Keratinocyte (primary cell): ENCODE results near the gene ARMH1. TPM values are rescaled to one million over a fixed set of nuclear protein-coding genes. Genes with fewer than 3 reads are reported as not detected.

Source experiments
- DNase-seq: peaks from one replicate; pipeline ENCODE4 v3.0.0-alpha.2; 2011; ENCODE audit warnings: low read depth, missing footprints, low spot score
- FAIRE-seq: peaks from 2 replicates; lab custom pipeline; 2011; peaks lifted over from hg19 to GRCh38; lab: Jason Lieb, UNC
- H2AFZ ChIP-seq: 2 replicates; pipeline ENCODE4 v1.6.0; 2012; ENCODE audit warnings: low read length, control low read depth, inconsistent platforms; ENCODE audit not compliant: control insufficient read depth
- H3K27ac ChIP-seq: 2 replicates; pipeline ENCODE4 v1.5.1; 2011; ENCODE audit warnings: low read length; ENCODE audit not compliant: control insufficient read depth, insufficient read depth
- H3K27me3 ChIP-seq: 3 replicates; pipeline ENCODE4 v1.6.0; 2011; ENCODE audit warnings: low read length; ENCODE audit not compliant: control insufficient read depth, insufficient read depth; ENCODE audit errors: extremely low read depth
- H3K36me3 ChIP-seq, 2 experiments: 2 replicates in 1 of 2; 3 replicates in 1 of 2; pipeline ENCODE4 v1.5.1; 2011; ENCODE audit warnings: low read length in 2 of 2, mild to moderate bottlenecking in 1 of 2; ENCODE audit not compliant: control insufficient read depth in 2 of 2, insufficient read depth in 2 of 2; ENCODE audit errors: extremely low read depth in 1 of 2
- H3K4me1 ChIP-seq: 3 replicates; pipeline ENCODE4 v1.5.1; 2011; ENCODE audit warnings: low read length; ENCODE audit not compliant: control insufficient read depth, insufficient read depth; ENCODE audit errors: extremely low read depth
- H3K4me2 ChIP-seq: 3 replicates; pipeline ENCODE4 v1.6.0; 2011; ENCODE audit warnings: low read depth, low read length; ENCODE audit not compliant: control insufficient read depth, insufficient read depth; ENCODE audit errors: extremely low read depth
- H3K4me3 ChIP-seq, 3 experiments: fragments of 200-600 bp in 1 of 3; sonication (generic) in 1 of 3; 2 replicates in 2 of 3; 3 replicates in 1 of 3; pipeline ENCODE4 v1.5.1; 2011 to 2016; ENCODE audit warnings: low read length in 3 of 3, mild to moderate bottlenecking in 3 of 3, control low read depth in 2 of 3, inconsistent platforms in 1 of 3, low read depth in 1 of 3, mixed read lengths in 1 of 3, mixed run types in 1 of 3, moderate library complexity in 1 of 3; ENCODE audit not compliant: control insufficient read depth in 2 of 3, insufficient read depth in 2 of 3; ENCODE audit errors: extremely low read depth in 1 of 3
- H3K79me2 ChIP-seq: 2 replicates; pipeline ENCODE4 v1.6.0; 2012; ENCODE audit warnings: low read length; ENCODE audit not compliant: control insufficient read depth, insufficient read depth
- H3K9ac ChIP-seq: 3 replicates; pipeline ENCODE4 v1.6.0; 2011; ENCODE audit warnings: low read length; ENCODE audit not compliant: control insufficient read depth, insufficient read depth; ENCODE audit errors: extremely low read depth
- H3K9me1 ChIP-seq: 3 replicates; pipeline ENCODE4 v1.6.0; 2011; ENCODE audit warnings: low read length; ENCODE audit not compliant: control insufficient read depth, insufficient read depth; ENCODE audit errors: extremely low read depth
- H3K9me3 ChIP-seq: 2 replicates; pipeline ENCODE4 v1.5.1; 2012; ENCODE audit warnings: low read depth, low read length; ENCODE audit not compliant: control insufficient read depth
- H4K20me1 ChIP-seq: 3 replicates; pipeline ENCODE4 v1.6.0; 2011; ENCODE audit warnings: low read length; ENCODE audit not compliant: control insufficient read depth, insufficient read depth; ENCODE audit errors: extremely low read depth
- EZH2 ChIP-seq: IDR thresholded peaks from one replicate; pipeline ENCODE4 v1.6.1; 2012; ENCODE audit warnings: inconsistent platforms, mild to moderate bottlenecking, low read length, moderate library complexity
- dilution Hi-C: fragments of 300-500 bp; cut with MboI; formaldehyde crosslinking; loops from one replicate; pipeline ENCODE4 v1.7.0; 2020; ENCODE audit warnings: low sequenced_read_pairs; ENCODE audit not compliant: extremely low pct_ligation_motif_present
- polyA plus RNA-seq, 5 experiments: library from polyadenylated mRNA; depleted of rRNA in 3 of 5; stranded (reverse) in 3 of 5; stranded (forward) in 1 of 5; unstranded in 1 of 5; fragments of >200 nt; gene quantifications; 1 replicate in 1 of 5; 2 replicates in 3 of 5; 3 replicates in 1 of 5; pipeline versions ENCODE4 v1.2.1 to v1.2.3, GENCODE V29; 2011 to 2012; ENCODE audit warnings: missing spikeins in 2 of 5, low read depth in 1 of 5, low replicate concordance in 1 of 5
- TF ChIP-seq, protein P1 (sequence below), 3 experiments: IDR thresholded peaks in 1 of 3; conservative IDR thresholded peaks in 1 of 3; optimal IDR thresholded peaks in 1 of 3; 2 replicates in 2 of 3; 3 replicates in 1 of 3; pipeline versions ENCODE3 to v1.5.1; 2011; ENCODE audit warnings: low read length in 3 of 3, mild to moderate bottlenecking in 3 of 3, moderate library complexity in 2 of 3, control low read depth in 1 of 3, inconsistent platforms in 1 of 3; ENCODE audit not compliant: insufficient read depth in 2 of 3; ENCODE audit errors: extremely low read depth in 1 of 3

ARMH1 gene
- polyA plus RNA-seq, 1 donor (not counting 4 experiments of a cell fraction or from before 2014, with no cell fraction given) = 0.22 TPM

DNA sequence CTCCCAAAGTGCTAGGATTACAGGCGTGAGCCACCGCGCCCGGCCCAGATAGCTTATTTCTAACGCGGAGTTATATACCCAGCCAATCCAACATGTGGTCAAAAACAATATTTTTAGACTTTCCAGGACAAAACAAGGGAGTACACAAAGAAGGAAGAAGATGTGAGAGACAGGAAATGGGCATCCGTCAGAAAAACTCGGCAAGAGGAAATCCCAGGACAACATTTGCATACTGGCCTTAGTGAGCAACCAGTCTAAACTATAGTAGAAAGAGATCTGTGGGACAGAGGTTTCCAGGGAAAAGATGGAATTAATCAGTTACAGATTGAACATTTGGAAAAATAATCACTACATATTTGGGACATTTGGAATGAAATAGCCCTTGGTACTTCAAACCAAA, 11.4 kb downstream of the ARMH1 start:
- Histone ChIP-seq H2AFZ (no peak overlapping the region), H3K9ac (no peak overlapping the region), H3K9me1 (no peaks in the 10 kb centered on the region), H3K4me3 (no peak overlapping the region), H3K27me3 (no peaks in the 10 kb centered on the region), H3K4me1 (no peaks in the 10 kb centered on the region), H3K4me2 (no peak overlapping the region), H3K27ac (no peak overlapping the region), H3K79me2 (no peaks in the 10 kb centered on the region), H3K9me3 (no peaks in the 10 kb centered on the region), H3K36me3 (no peaks in the 10 kb centered on the region), H4K20me1 (no peaks in the 10 kb centered on the region)
- dilution Hi-C loops = no loop called here
- FAIRE-seq = no peak
- DNase-seq = no peak
- TF ChIP-seq EZH2 = no peak
- TF ChIP-seq, protein P1, sequence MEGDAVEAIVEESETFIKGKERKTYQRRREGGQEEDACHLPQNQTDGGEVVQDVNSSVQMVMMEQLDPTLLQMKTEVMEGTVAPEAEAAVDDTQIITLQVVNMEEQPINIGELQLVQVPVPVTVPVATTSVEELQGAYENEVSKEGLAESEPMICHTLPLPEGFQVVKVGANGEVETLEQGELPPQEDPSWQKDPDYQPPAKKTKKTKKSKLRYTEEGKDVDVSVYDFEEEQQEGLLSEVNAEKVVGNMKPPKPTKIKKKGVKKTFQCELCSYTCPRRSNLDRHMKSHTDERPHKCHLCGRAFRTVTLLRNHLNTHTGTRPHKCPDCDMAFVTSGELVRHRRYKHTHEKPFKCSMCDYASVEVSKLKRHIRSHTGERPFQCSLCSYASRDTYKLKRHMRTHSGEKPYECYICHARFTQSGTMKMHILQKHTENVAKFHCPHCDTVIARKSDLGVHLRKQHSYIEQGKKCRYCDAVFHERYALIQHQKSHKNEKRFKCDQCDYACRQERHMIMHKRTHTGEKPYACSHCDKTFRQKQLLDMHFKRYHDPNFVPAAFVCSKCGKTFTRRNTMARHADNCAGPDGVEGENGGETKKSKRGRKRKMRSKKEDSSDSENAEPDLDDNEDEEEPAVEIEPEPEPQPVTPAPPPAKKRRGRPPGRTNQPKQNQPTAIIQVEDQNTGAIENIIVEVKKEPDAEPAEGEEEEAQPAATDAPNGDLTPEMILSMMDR (optimal IDR thresholded peaks at IDR 0.05 in 1 of 3, IDR thresholded peaks at IDR 0.05 in 1 of 3, conservative IDR thresholded peaks at IDR 0.05 in 1 of 3; ENCODE audit: extremely low read depth in 1 of 3, insufficient read depth in 2 of 3, low read length in 3 of 3) = no peak

DNA sequence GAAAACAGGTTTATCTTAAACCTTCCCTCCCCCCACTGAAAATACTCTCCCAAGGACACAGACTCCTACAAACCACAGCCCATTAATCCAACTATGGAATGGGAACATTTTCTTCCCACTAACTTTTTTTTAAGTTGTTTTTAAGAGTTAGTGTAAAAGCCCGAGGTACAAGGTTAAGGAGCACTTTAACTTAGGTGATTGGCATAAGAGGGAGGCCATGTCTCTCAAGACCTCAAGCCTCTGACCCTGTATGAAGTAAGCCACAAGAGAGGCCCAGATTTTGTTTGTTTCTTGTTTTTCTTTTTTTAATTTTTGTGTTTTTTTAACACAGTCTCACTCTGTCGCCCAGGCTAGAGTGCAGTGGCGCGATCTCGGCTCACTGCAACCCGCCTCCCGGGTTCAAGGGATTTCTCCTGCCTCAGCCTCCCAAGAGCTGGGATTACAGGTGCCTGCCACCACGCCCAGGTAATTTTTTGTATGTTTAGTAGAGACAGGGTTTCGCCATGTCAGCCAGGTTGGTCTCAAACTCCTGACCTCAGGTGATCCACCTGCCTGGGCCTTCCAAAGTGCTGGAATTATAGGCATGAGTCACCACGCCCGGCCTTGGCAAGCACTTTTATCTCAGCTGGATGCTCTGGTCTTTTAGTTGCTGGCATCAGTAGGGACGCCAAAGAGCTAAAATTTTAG, 14.4 kb downstream of the ARMH1 start:
- no peak overlapping the region for H3K4me2 ChIP-seq
- no peak overlapping the region for H3K9ac ChIP-seq
- no peaks in the 10 kb centered on the region for H4K20me1 ChIP-seq
- no peaks in the 10 kb centered on the region for H3K9me1 ChIP-seq
- FAIRE-seq = no peak
- H3K9me3 ChIP-seq = no peaks in the 10 kb centered on the region
- H3K4me1 ChIP-seq = no peaks in the 10 kb centered on the region
- H3K36me3 ChIP-seq = no peaks in the 10 kb centered on the region
- no peak for TF ChIP-seq EZH2
- TF ChIP-seq, protein P1 (optimal IDR thresholded peaks at IDR 0.05 in 1 of 3, IDR thresholded peaks at IDR 0.05 in 1 of 3, conservative IDR thresholded peaks at IDR 0.05 in 1 of 3; ENCODE audit: extremely low read depth in 1 of 3, insufficient read depth in 2 of 3, low read length in 3 of 3) = no peak
- no peak overlapping the region for H3K4me3 ChIP-seq
- no peaks in the 10 kb centered on the region for H3K79me2 ChIP-seq
- H3K27ac ChIP-seq = no peak overlapping the region
- H3K27me3 ChIP-seq = no peaks in the 10 kb centered on the region
- dilution Hi-C loops = no loop called here
- no peak overlapping the region for H2AFZ ChIP-seq
- DNase-seq = no peak
